ENCODE measurements around the gene RYK.

GRCh38 chr3:134242649-134243617 is 7.7 kb downstream of the RYK start:
- TF ChIP-seq CTCF (IDR thresholded peaks at IDR 0.05) = no peak
- no peak for TF ChIP-seq POLR2A (IDR thresholded peaks at IDR 0.05)
